GM04504 (cell line): ENCODE results near the gene ICAM2.

ENCODE experiments used
- DNase-seq: peaks from one replicate; pipeline ENCODE4 v3.0.0-alpha.2; 2012; ENCODE audit warnings: low read depth

Gene ICAM2

GRCh38 chr17:63974594-63975192 lies 45.7 kb downstream of the ICAM2 start:
- no peak for DNase-seq

DNA sequence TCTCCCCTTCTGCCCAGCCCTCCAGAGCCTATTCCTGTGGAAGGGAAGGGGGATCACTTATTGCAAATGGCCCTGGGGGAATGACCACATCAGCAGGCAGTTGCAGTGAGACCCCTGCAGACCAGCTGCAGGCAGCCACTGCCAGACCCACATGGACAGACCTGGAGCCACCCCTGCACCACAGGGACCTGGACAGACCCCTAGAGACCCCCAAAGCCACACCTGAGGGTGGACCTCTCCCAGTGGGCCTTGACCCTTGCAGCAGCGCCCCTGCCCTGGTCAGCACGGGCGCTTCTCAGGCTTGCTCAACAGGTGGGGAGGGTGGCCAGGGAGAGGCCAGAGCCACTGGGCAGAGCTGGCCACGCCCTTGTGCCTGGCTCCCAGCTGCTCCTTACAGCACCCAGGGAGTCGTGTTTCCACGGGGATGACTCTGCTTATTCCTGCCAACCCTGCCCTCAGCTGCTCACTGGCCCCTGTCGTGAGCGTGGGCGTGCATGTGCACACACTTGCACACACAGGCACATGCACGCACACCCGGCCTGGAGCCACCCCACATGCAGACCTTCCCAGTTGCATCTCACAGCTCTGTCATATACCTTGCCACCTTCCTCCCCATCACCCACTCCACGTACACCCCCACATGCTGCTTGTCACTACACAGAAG lies 46.4 kb downstream of the ICAM2 start:
- no peak for DNase-seq

GRCh38 chr17:63973247-63973646 lies 47.2 kb downstream of the ICAM2 start:
- no peak for DNase-seq

- no peak for DNase-seq
Measured at GRCh38 chr17:63972796-63973195, 47.6 kb downstream of the ICAM2 start, which contains the start of gene SCN4A. Gene SCN4A (minus strand): TSS chr17:63972918. CDS start chr17:63972841, 77 bp downstream.

GRCh38 chr17:63969278-63969677 lies 51.2 kb downstream of the ICAM2 start:
- DNase-seq: no peak

GRCh38 chr17:63967953-63968352 lies 52.5 kb downstream of the ICAM2 start:
- no peak for DNase-seq

DNA sequence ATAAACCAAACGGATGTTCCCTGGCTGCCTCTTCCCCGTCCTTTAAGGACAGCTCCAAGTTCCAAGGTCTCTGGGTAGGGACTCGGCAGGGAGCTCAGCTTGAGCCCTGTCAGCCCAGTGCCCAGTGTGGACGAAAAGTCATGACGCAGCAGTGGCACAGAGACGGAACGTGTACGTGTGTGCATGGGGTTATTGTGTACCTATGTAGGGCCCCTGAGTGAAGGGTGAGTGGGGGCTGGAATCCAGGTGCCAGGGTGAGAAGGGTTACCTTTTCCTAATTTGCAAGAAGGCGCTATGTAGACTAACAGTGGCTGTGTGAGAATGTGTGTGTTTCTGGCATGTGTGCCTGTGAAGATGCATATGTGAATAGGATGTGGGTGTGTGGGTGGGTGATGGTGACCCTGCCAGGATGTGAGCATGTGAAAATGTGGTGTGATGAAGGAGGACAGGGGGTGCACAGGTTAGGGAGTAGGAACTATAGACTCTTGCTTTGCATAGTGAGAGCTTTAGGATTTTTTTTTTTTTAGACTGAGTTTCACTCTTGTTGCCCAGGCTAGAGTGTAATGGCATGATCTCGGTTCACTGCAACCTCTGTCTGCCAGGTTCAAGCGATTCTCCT lies 53.7 kb downstream of the ICAM2 start:
- DNase-seq: no peak

GRCh38 chr17:63963123-63963522 lies 57.3 kb downstream of the ICAM2 start:
- no peak for DNase-seq

- DNase-seq: no peak
Measured at GRCh38 chr17:63962298-63962744, 58.1 kb downstream of the ICAM2 start.

DNA sequence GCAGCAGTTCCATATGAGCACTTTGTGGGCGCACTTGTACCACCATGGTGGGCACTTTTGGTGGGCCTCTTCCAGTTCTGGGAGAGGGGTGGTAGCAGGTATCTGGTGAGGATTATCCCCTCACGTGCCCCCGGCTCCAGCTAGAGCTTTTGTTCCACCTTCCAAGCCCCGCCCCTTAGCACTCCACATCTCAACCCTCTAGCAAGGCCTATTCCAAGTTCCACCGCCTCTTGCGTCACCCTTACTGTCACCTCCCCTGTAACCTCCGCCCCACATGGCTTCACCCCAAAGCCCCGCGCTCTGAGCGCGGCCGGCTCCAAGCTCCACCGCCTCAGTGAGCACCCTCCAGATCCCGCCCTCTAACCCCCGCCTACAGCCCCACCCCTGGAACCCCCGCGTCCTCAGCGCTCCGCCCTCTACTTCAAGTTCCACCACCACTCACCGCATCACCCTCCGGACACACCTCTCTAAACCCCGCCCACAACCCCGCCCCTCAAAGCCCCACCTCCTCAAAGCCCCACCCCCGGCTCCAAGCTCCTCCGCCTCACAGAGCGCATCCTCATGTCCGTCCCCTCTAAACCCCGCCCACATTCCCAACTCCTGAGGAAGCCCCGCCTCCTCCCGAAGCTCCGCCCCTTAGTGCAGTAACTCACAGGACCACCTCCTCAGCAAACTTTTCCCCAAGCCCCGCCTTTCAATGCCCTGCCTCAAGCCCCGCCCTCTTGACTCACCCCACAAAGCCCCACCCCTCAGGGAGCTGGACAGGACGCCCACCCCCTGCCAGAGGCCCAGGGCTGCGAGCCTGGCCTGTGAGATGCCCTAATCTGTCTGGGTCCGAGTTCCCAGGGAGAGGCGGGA lies 58.8 kb downstream of the ICAM2 start:
- no peak for DNase-seq

GRCh38 chr17:63960430-63960829 lies 60.0 kb downstream of the ICAM2 start:
- DNase-seq: no peak

DNA sequence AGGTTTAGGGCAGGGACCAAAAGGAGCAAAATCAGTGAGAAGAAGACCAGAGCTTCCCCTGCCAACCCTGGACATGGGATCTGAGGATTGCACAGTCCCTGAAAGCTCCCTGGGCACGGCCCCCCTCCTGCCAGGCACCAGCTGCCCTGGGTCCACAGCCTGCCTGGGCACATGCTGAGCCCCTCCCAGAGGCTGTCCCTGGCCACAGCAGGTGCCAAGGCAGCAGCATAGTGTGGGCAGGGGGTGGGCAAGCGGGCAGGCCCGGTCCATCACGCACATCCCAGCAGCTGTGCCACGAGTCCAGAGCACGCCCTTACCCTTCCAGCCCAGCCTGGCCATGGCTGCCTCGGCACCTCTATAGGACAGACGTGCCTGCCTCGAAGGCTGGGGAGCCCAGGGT lies 60.4 kb downstream of the ICAM2 start:
- DNase-seq: no peak

DNA sequence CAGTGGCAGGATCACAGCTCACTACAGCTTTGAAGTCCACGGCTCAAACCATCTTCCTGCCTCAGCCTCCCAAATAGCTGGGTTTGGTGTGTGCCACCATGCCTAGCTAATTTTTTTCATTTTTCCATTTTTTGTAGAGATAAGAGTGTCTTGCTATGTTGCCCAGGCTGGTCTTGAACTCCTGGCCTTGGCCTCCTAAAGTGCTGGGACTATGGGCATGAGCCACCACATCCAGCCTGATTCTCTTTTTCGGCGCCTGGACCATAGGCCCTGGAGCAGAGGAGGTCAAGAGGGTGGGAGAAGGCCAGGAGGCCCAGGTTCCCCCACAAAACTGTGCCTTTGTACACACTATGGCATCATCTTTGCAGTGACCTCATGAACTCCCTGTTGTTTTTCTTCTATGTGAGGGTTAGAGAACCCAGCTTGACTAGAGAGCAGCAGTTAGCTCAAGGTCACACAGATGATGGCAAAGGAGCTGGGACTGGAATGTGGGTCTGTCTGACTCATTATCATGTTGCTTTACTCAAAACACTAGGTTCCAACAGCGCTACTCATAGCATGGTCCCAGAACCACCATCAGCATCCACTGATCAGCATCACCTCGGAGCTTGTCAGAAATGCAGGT lies 64.0 kb downstream of the ICAM2 start:
- no peak for DNase-seq

GRCh38 chr17:63955791-63956190 lies 64.6 kb downstream of the ICAM2 start:
- DNase-seq: no peak

DNA sequence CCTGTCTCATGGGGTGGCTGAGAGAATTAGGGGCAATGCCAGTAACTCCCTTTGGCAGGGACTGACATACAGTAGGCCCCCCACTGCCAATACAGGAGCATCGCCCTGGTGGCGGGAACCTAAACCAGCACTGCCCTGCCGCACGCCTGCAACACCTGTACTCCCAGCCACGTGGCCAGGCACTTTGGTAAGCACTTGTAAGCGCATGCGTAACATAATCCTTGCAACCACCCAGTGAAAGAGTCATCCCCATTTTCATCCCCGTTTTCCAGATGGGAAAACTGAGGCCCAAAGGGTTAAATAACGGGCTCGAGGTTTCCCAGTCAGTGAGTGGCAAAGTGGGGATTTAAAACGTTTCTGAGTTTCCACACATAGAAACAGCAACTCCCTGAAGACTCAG lies 65.2 kb downstream of the ICAM2 start:
- DNase-seq: no peak

DNA sequence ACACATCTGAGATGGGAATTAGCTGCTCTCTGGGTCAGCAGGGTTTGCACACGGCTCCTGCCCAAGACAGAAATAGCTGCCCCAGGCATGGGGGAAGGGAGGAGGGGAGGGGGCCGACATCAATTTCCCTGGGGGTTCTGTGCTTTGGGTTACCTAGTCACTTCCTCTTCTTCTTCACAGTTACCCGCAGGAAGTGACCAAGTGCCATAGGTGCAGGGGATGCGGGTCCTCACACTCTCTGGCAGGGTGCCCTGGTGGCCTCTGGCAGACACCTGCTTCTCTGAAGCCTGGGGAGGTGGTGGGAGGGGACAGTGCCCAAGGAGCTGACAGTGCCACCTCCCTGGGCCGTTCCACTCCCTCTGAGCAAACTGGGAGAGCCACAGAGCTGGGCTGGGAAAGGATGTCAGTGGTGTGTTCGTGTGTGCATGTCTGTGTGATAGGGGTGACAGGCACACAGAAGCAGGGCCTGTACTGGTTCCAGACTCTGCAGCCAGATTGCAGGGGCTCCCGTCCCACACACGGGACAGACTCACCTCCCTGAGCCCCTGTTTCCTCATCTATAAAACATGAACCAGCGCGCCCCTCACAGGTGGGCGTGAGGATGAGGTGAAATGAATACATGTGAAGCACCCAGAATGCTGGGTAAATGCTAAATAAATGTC lies 65.9 kb downstream of the ICAM2 start:
- no peak for DNase-seq
